Left cardiac atrium (tissue), 2 donors: ENCODE results near the gene SPIN3. TPM values are rescaled to one million over a fixed set of nuclear protein-coding genes. Genes with fewer than 3 reads are reported as not detected.

Experiments
- total RNA-seq, 2 donors: library from RNA; stranded (reverse); fragmentation: NEBNext Ultra II Directional; extraction: Animal tissue kit (Norgen Biotek cat#: 25700); gene quantifications; one replicate each; pipeline ENCODE4 v1.2.1, GENCODE V29; 2021
- donor health status: DM: no; HTN: yes; CAD: no; lungs with severe emphysema.
- donor health status: DM: yes; HTN: yes; CAD: no.

The SPIN3 gene
- total RNA-seq, 2 donors from 2014 or later: 5.0 to 6.6 TPM

Other genes starting within 250 kb of the SPIN3 start
- gene SPIN2B, start 126.0 kb upstream of the SPIN3 start, total RNA-seq: 1 to 10 TPM; 6.6 to 7.9 TPM
- gene SPIN2A, start 141.9 kb upstream of the SPIN3 start, total RNA-seq: under 1 TPM; 0.44 to 0.52 TPM